Bronchial epithelial cell (primary cell): ENCODE data around the gene TES. TPM values are rescaled to one million over a fixed set of nuclear protein-coding genes. Genes with fewer than 3 reads are reported as not detected.

Experiments
- DNase-seq: peaks from one replicate; pipeline ENCODE4 v3.0.0-alpha.2; 2010; ENCODE audit warnings: low read depth
- FAIRE-seq: peaks from 2 replicates; lab custom pipeline; 2011; peaks lifted over from hg19 to GRCh38; lab: Jason Lieb, UNC
- H3K27me3 ChIP-seq: 2 replicates; pipeline ENCODE4 v1.5.1; 2011; ENCODE audit warnings: low read length; ENCODE audit not compliant: control insufficient read depth, insufficient read depth
- H3K36me3 ChIP-seq: 2 replicates; pipeline ENCODE4 v1.5.1; 2011; ENCODE audit warnings: low read length; ENCODE audit not compliant: control insufficient read depth, insufficient read depth
- H3K4me3 ChIP-seq: 2 replicates; pipeline ENCODE4 v1.5.1; 2011; ENCODE audit warnings: mild to moderate bottlenecking, low read depth, low read length, control low read depth
- total RNA-seq: library from RNA; depleted of rRNA; stranded (reverse); fragments of >200 nt; gene quantifications from 2 replicates; pipeline ENCODE4 v1.2.1, GENCODE V29; 2014
- TF ChIP-seq, protein P1 (sequence below): IDR thresholded peaks from 2 replicates; pipeline ENCODE4 v1.5.1; 2011; ENCODE audit warnings: mild to moderate bottlenecking, moderate library complexity, low read length, control low read depth, inconsistent platforms; ENCODE audit not compliant: insufficient read depth, severe bottlenecking

The TES gene
- total RNA-seq, 1 donor from 2014 or later = 276 TPM

DNA sequence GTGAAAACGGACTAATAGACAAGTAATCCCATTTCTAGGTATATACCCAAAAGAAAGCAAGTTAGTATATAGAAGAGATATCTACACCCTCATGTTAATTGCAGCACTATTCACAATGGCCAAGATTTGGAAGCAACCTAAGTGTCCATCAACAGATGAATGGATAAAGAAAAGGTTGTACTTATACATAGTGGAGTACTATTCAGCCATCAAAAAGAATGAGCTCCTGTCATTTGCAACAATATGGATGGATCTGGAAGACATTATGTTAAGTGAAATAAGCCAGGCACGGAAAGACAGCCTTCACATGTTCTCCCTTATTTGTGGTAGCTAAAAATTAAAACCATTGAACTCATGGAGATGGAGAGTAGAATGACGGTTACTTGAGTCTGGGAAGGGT is 88.2 kb downstream of the TES start:
- Histone ChIP-seq H3K36me3 (no peaks in the 10 kb centered on the region), H3K4me3 (no peak overlapping the region), H3K27me3 (no peaks in the 10 kb centered on the region)
- TF ChIP-seq, protein P1, sequence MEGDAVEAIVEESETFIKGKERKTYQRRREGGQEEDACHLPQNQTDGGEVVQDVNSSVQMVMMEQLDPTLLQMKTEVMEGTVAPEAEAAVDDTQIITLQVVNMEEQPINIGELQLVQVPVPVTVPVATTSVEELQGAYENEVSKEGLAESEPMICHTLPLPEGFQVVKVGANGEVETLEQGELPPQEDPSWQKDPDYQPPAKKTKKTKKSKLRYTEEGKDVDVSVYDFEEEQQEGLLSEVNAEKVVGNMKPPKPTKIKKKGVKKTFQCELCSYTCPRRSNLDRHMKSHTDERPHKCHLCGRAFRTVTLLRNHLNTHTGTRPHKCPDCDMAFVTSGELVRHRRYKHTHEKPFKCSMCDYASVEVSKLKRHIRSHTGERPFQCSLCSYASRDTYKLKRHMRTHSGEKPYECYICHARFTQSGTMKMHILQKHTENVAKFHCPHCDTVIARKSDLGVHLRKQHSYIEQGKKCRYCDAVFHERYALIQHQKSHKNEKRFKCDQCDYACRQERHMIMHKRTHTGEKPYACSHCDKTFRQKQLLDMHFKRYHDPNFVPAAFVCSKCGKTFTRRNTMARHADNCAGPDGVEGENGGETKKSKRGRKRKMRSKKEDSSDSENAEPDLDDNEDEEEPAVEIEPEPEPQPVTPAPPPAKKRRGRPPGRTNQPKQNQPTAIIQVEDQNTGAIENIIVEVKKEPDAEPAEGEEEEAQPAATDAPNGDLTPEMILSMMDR = no peak
- FAIRE-seq (no peak), DNase-seq (no peak)

DNA sequence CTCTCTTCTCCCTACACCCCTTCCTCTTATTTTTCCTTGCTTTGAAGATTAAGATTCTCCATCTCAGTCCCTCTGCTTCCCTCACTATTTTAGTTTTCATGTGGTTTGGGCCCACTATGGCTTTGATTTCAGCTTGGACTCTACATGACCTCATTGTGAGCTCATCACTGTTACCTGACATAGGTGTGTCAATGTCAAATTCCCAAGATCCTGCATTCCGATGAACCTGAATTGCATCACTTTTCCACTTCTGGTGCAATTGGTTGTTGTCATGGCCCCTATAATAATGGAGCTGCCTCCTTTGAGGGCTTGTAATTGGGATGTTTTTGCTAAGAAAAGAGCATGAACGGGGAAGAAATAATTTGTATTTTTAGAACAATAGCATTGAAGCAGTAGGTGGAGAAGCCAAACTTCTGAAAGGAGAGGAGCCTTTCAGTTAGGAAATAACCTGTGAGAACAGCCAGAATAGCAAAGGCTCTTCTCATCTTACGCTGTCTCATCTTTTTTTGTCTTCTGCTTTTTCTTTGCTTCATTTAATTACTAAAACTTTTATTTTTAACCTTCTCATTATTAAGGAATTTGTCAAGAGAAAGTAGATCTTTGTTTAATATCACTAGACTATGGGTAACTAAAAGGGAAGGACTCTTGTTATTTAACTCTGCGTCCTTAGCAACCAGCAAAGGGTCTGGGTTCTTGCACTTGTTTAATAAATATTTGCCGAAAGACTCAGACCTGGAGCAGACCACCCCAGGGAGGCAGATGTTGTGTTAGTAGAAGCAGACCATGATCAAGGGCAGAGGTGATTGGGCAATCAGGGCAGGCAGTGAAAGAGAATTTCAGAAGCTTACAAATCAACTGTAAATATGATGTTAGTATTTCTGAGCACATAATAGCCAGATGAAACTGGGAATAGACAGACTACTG is 95.4 kb downstream of the TES start:
- TF ChIP-seq, protein P1 = no peak
- FAIRE-seq = no peak
- peak; percentile 61 for DNase-seq

DNA sequence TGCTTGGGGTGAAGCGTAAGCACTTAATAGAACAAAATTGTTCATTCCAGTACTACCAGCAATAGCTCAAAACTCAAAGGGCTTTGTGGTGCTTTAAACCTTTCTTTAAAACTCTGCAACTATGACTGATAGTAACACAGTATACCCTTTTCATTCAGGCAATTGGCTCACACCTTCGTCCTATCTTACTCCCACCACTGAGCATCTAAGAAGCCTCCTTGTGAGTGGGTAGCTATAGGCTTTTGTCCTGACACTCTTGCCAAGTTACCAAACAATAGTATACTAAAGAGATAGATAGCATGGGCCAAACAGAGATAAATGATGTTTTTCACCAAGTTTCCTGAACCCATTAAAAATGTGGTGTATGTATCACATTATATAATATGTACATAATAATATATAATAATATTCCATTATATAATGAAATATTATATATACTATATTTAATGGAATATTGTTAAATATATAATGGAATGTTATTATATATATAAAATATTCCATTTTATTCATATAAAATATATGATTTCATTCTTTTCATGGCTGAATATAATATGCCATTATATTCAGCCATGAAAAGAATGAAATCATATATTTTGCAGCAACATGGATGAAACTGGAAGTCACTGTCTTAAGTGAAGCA is 96.2 kb downstream of the TES start:
- FAIRE-seq (no peak), DNase-seq (no peak)
- H3K36me3 ChIP-seq = no peaks in the 10 kb centered on the region
- H3K4me3 ChIP-seq = no peak overlapping the region
- TF ChIP-seq, protein P1 = no peak
- H3K27me3 ChIP-seq = no peaks in the 10 kb centered on the region

More for the DNA sequence above, 95.4 kb downstream of the TES start:
- no peaks in the 10 kb centered on the region for H3K27me3 ChIP-seq
- H3K4me3 ChIP-seq = no peak overlapping the region
- H3K36me3 ChIP-seq = no peaks in the 10 kb centered on the region

DNA sequence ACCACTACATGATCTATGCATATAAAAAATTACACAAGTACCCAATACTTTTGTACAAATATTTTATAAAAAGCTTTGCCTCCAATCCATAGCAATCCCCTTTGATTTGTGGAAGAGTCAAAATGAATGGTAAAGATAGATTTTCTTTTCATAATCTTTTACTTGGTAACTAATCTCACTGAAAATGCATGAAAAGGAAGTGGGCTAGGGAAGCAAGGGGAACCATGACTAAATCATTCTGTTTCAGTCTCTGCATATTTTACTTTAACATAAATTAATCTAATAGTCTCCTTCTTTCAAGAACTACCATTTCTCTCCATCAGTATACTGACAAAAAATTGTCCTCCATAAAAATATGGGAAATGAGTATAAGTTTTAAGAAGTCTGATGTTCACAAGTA is 96.9 kb downstream of the TES start:
- FAIRE-seq (no peak), DNase-seq (no peak)
- Histone ChIP-seq H3K4me3 (no peak overlapping the region), H3K27me3 (no peaks in the 10 kb centered on the region), H3K36me3 (no peaks in the 10 kb centered on the region)
- TF ChIP-seq, protein P1 = no peak

Other genes starting within 250 kb of the TES start
- gene TFEC, start 179.8 kb upstream of the TES start, total RNA-seq = 0.13 TPM in 1 of 2 replicates, not detected in the other